GM23248 (cell line): Measurements from ENCODE around the gene NRP2.

Experiments used
- EZH2 ChIP-seq: fragments of 200-600 bp; sonication (generic); IDR thresholded peaks from 2 replicates; pipeline ENCODE4 v1.6.1; 2018; ENCODE audit warnings: antibody characterized with exemption, mild to moderate bottlenecking; ENCODE audit not compliant: insufficient read depth, poor library complexity, severe bottlenecking
- EZH2phosphoT487 ChIP-seq: fragments of 200-600 bp; sonication (generic); IDR thresholded peaks from 2 replicates; pipeline ENCODE4 v1.6.1; 2018; ENCODE audit warnings: antibody characterized with exemption, moderate library complexity, mild to moderate bottlenecking, low read depth; ENCODE audit not compliant: insufficient read depth

DNA sequence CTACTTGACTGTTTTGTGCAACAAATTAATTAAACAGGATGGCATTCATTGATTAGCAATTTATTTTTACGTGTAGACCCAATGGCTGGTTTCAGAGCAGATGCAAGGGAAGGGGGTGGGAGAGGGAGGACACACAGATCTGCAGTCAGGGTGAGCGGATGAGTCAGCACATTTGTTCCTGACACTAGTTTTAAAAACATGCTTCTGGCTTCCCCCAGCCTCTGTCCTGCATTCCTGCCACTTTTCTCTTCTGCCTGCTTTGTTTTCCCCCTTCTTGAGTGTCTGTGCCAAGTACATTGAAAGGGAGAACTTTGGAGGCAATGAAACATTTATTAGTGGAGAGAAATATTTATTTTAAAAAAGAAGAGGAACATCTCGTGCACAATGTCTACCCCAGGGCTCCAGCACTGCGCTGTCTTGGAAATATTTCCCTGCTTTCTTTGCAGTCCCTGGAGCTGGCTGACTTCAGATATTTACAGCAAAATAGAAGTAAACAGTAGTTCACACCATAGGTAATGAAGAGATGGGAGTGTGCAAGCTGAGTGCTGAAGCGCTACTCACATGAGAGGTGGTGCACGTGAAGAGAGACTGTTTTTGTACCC, 52.2 kb downstream of the NRP2 start:
- TF ChIP-seq EZH2 = no peak
- no peak for TF ChIP-seq EZH2phosphoT487
